Prostate gland (tissue), 2 donors: ENCODE results near the gene RHBDL3.

Experiments
- CTCF ChIP-seq, 4 experiments: fragments of 200-600 bp in 2 of 4; fragments of 450-650 bp in 2 of 4; sonication (generic) in 2 of 4; IDR thresholded peaks; 1 replicate in 3 of 4; 2 replicates in 1 of 4; pipeline ENCODE4 v1.5.1; 2016 to 2019; ENCODE audit warnings: antibody characterized with exemption in 4 of 4, mild to moderate bottlenecking in 2 of 4, moderate library complexity in 2 of 4
- POLR2A ChIP-seq: fragments of 450-650 bp; IDR thresholded peaks from one replicate; pipeline ENCODE4 v1.6.1; 2016; ENCODE audit warnings: antibody characterized with exemption, mild to moderate bottlenecking

- TF ChIP-seq POLR2A (no peak), CTCF (IDR thresholded peaks at IDR 0.05) (no peak)
Measured at GRCh38 chr17:32283745-32284201, 18.1 kb downstream of the RHBDL3 start.
